Mammary epithelial cell (primary cell): ENCODE measurements around the gene EPHA4.

Experiments used
- CTCF ChIP-seq, 2 donors: IDR thresholded peaks in 1 of 2; conservative IDR thresholded peaks in 1 of 2; 2 replicates each; pipeline ENCODE4 v1.5.1; 2011 to 2012; ENCODE audit warnings: inconsistent platforms in 2 of 2, low read length in 2 of 2, mild to moderate bottlenecking in 2 of 2, control low read depth in 1 of 2, low read depth in 1 of 2; ENCODE audit not compliant: insufficient read depth in 1 of 2; ENCODE audit errors: extremely low read depth in 1 of 2
- EZH2 ChIP-seq: IDR thresholded peaks from 2 replicates; pipeline ENCODE4 v1.6.1; 2012; ENCODE audit warnings: low read length, inconsistent platforms, borderline replicate concordance

GRCh38 chr2:221380062-221380461 is 192.0 kb downstream of the EPHA4 start:
- TF ChIP-seq CTCF (conservative IDR thresholded peaks at IDR 0.05 in 1 of 2, IDR thresholded peaks at IDR 0.05 in 1 of 2; ENCODE audit: extremely low read depth in 1 of 2, insufficient read depth in 1 of 2, low read depth in 1 of 2, low read length in 2 of 2), result no peak
- TF ChIP-seq EZH2, result no peak
